Esophagus squamous epithelium (tissue), 5 donors: ENCODE data around the gene KCNK3. TPM values are rescaled to one million over a fixed set of nuclear protein-coding genes. Genes with fewer than 3 reads are reported as not detected.

Experiments
- DNase-seq: peaks from one replicate; lab custom pipeline; 2025; lab: John Stamatoyannopoulos, UW
- H3K27ac ChIP-seq, 4 donors: fragments of 200-600 bp; sonication (generic); one replicate each; pipeline ENCODE4 v1.5.1; 2016 to 2019; ENCODE audit warnings: mild to moderate bottlenecking in 1 of 4
- H3K27me3 ChIP-seq, 4 donors: fragments of 200-600 bp; sonication (generic); 1 replicate in 3 of 4; 2 replicates in 1 of 4; pipeline versions ENCODE4 v1.5.1 to v1.6.0; 2017 to 2021; ENCODE audit warnings: antibody characterized with exemption in 1 of 4
- H3K36me3 ChIP-seq, 3 donors: fragments of 200-600 bp; sonication (generic); one replicate each; pipeline ENCODE4 v1.5.1; 2016 to 2019
- H3K4me1 ChIP-seq, 3 donors: fragments of 200-600 bp; sonication (generic); one replicate each; pipeline ENCODE4 v1.5.1; 2017 to 2019
- H3K4me3 ChIP-seq, 4 donors: fragments of 200-600 bp; sonication (generic); 1 replicate in 3 of 4; 2 replicates in 1 of 4; pipeline ENCODE4 v1.5.1; 2016 to 2019; ENCODE audit warnings: mild to moderate bottlenecking in 2 of 4, moderate library complexity in 1 of 4
- H3K9me3 ChIP-seq, 3 donors: fragments of 200-600 bp; sonication (generic); one replicate each; pipeline ENCODE4 v1.5.1; 2016 to 2019
- POLR2A ChIP-seq, 4 donors: fragments of 450-650 bp; IDR thresholded peaks; one replicate each; pipeline ENCODE4 v1.6.1; 2017; ENCODE audit warnings: antibody characterized with exemption in 4 of 4, mild to moderate bottlenecking in 4 of 4, moderate library complexity in 3 of 4
- WGBS, 2 donors: methylation state at CpG; one replicate each; pipeline ENCODE4 v1.1.5; 2018; 5-methylcytosine and 5-hydroxymethylcytosine counted together
- intact Hi-C: fragments of 100-400 bp; cut with DNase I; formaldehyde crosslinking; loops from one replicate; pipeline ENCODE4 v1.15.0; 2022
- total RNA-seq, 4 donors: library from RNA; depleted of rRNA; stranded (reverse); fragments of >200 nt; gene quantifications; one replicate each; pipeline ENCODE4 v1.1.0, GENCODE V29; 2016
- TF ChIP-seq, protein P1 (sequence below), 6 experiments: fragments of 450-650 bp in 4 of 6; fragments of 200-600 bp in 2 of 6; sonication (generic) in 2 of 6; IDR thresholded peaks; one replicate each; pipeline ENCODE4 v1.5.1; 2016 to 2019; ENCODE audit warnings: antibody characterized with exemption in 6 of 6, mild to moderate bottlenecking in 4 of 6, moderate library complexity in 4 of 6
- donor health status: DM: yes; HTN: yes; CAD: no.

KCNK3 gene
- total RNA-seq, 4 donors from 2014 or later: 0.66 to 1.6 (median 0.84) TPM

DNA sequence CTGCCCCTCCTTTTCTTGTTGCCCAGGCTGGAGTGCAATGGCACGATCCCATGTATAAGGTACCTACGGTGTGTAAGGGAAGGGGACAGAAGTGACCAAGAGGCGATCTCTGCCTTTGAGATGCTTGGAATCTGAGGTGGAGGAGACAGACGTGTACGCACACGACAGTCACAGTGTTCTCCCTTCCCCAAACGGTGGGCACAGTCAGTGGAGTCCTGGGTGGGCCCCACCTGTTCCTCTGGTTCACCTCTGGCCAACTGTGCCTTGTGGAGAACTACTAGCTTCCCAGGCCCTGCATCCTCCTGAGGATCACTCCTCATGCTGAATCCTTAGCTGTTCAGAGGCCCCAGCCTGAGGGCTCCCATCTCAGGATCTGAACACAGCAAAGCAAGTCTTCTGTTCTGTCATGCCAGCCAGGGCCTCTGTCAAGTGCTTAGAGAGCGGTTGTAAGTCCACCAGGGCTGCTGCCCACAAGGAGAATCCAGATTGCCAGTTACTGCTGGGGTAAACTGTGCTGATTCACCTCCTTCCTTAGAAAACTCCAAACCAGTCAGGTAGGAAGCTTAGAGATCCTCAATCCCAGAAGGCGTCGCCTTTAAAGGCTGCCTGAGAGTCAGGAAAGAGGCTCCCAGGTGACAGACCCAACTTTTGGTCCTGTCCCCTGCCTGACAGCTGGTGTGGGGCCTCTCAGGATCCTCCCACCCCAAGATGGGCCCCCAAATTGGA, 73.1 kb downstream of the KCNK3 start:
- Histone ChIP-seq H3K36me3 (no peaks in the 10 kb centered on the region), H3K4me1 (peaks cover 52 to 73% (median 62%) of the 10 kb centered on the region in 3 donors), H3K27ac (peak overlapping the region; percentile 90 to 98 (median 96)), H3K27me3 (no peaks in the 10 kb centered on the region), H3K4me3 (peak overlapping the region; percentile 64 to 95 (median 92)), H3K9me3 (no peaks in the 10 kb centered on the region)
- TF ChIP-seq, protein P1, sequence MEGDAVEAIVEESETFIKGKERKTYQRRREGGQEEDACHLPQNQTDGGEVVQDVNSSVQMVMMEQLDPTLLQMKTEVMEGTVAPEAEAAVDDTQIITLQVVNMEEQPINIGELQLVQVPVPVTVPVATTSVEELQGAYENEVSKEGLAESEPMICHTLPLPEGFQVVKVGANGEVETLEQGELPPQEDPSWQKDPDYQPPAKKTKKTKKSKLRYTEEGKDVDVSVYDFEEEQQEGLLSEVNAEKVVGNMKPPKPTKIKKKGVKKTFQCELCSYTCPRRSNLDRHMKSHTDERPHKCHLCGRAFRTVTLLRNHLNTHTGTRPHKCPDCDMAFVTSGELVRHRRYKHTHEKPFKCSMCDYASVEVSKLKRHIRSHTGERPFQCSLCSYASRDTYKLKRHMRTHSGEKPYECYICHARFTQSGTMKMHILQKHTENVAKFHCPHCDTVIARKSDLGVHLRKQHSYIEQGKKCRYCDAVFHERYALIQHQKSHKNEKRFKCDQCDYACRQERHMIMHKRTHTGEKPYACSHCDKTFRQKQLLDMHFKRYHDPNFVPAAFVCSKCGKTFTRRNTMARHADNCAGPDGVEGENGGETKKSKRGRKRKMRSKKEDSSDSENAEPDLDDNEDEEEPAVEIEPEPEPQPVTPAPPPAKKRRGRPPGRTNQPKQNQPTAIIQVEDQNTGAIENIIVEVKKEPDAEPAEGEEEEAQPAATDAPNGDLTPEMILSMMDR (IDR thresholded peaks at IDR 0.05): no peak
- peak in 1 of 4 donors; percentile 39 for TF ChIP-seq POLR2A (IDR thresholded peaks at IDR 0.05)
- 42 to 70% methylated on average over 7 to 9 of the region's 10 CpGs for WGBS, 2 donors
- DNase-seq: no peak
- intact Hi-C loops: no loop called here

DNA sequence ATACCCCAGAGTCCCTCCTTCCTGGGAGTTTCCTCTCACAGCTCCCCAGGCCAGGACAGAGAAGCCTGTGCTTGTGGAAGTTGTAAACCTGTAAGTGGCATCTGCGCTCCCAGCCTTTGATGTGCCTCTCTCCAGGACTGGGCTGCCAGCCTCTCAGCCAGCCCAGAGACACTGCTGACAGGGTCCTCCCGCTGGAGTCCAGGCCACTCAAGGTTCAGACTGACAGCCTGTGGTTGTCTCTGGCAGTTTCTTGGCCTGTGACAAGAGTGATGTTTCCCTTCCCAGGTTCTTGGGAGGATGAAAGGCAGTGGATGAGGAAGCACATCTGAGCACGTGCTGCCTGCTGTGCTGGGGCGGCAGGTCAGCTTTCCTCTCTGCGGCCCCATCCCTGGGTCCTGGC, 74.6 kb downstream of the KCNK3 start:
- Histone ChIP-seq H3K4me3 (no peak overlapping the region), H3K4me1 (peaks cover 67 to 88% (median 77%) of the 10 kb centered on the region in 3 donors), H3K27me3 (no peaks in the 10 kb centered on the region), H3K36me3 (no peaks in the 10 kb centered on the region), H3K27ac (peak overlapping the region; percentile 66 to 98 (median 94)), H3K9me3 (no peaks in the 10 kb centered on the region)
- no peak for DNase-seq
- TF ChIP-seq, protein P1 (IDR thresholded peaks at IDR 0.05): no peak
- no peak for TF ChIP-seq POLR2A (IDR thresholded peaks at IDR 0.05)
- intact Hi-C loops: no loop called here
- 38 to 49% methylated on average over 3 to 4 of the region's 5 CpGs for WGBS, 2 donors

DNA sequence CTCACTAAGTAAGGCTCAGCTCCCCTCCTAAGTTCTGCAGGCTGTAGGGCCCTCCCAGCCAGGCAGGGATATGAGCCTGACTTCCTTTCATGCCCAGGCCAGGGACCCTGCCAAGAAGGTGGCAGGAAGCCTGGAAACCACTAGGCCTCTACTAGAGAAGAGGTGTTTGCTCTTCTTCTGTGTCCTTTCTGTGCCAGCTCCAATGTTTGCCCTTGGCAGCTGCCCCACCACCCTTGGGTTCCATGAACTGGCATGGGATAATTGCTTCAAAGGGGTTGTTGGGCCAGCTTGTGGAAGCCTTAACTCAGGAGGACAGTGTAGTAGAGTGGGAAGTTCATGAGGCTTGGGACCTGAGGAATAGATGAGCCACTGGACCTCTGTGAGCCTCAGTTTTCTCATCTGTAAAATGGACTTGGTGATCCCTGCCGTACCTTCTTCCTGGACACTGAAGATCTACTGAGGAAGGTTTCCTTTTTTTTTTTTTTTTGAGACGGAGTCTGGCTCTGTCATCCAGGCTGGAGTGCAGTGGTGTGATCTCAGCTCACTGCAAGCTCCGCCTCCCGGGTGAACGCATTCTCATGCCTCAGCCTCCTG, 75.5 kb downstream of the KCNK3 start:
- no peaks in the 10 kb centered on the region for H3K27me3 ChIP-seq
- no peaks in the 10 kb centered on the region for H3K36me3 ChIP-seq
- DNase-seq: no peak
- no peaks in the 10 kb centered on the region for H3K9me3 ChIP-seq
- no peak overlapping the region for H3K4me3 ChIP-seq
- H3K27ac ChIP-seq: peak overlapping the region; percentile 79 to 98 (median 94)
- 90 to 97% methylated on average over 4 to 5 of the region's 5 CpGs for WGBS, 2 donors
- TF ChIP-seq POLR2A (IDR thresholded peaks at IDR 0.05): no peak
- TF ChIP-seq, protein P1 (IDR thresholded peaks at IDR 0.05): no peak
- peaks cover 76 to 97% (median 85%) of the 10 kb centered on the region in 3 donors for H3K4me1 ChIP-seq
- intact Hi-C loops: no loop called here

DNA sequence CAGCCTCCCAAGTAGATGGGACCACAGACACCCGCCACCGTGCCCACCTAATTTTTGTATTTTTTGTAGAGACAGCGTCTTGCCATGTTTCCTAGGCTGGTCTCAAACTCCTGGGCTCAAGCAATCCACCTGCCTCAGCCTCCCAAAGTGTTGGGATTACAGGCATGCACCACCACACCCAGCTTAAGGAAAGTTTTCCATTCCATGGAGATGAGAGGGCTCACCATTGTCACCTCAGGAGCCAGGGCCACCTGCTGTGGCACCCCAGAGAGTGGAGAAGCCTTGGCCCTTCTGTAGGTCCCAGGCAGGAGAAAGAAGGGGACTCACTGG, 76.2 kb downstream of the KCNK3 start:
- no peak for TF ChIP-seq POLR2A (IDR thresholded peaks at IDR 0.05)
- TF ChIP-seq, protein P1 (IDR thresholded peaks at IDR 0.05): no peak
- WGBS, 2 donors: 100% methylated on average over 1 to 3 of the region's 3 CpGs
- H3K27ac ChIP-seq: peak overlapping the region; percentile 87 to 98 (median 94)

More for the DNA sequence above, 76.2 kb downstream of the KCNK3 start:
- Histone ChIP-seq H3K27me3 (no peaks in the 10 kb centered on the region), H3K9me3 (no peaks in the 10 kb centered on the region), H3K4me3 (no peak overlapping the region), H3K36me3 (peaks cover 0 to 5% (median 0%) of the 10 kb centered on the region in 3 donors), H3K4me1 (peaks cover 76 to 96% (median 84%) of the 10 kb centered on the region in 3 donors)
- intact Hi-C loops: no loop called here
- DNase-seq: no peak
